Subcutaneous adipose tissue (tissue), 4 donors: ENCODE results near the gene C11orf91. TPM values are rescaled to one million over a fixed set of nuclear protein-coding genes. Genes with fewer than 3 reads are reported as not detected.

Experiments used
- total RNA-seq, 4 donors: library from RNA; depleted of rRNA; stranded (reverse); fragments of >200 nt; gene quantifications; one replicate each; pipeline ENCODE4 v1.1.0, GENCODE V29; 2016
- TF ChIP-seq, protein P1 (sequence below): fragments of 450-650 bp; IDR thresholded peaks from one replicate; pipeline ENCODE4 v1.5.1; 2016; ENCODE audit warnings: low read depth, mild to moderate bottlenecking, control low read depth, antibody characterized with exemption, moderate library complexity

C11orf91 gene
- total RNA-seq, 4 donors from 2014 or later = 1.6 TPM; not detected in 3

DNA sequence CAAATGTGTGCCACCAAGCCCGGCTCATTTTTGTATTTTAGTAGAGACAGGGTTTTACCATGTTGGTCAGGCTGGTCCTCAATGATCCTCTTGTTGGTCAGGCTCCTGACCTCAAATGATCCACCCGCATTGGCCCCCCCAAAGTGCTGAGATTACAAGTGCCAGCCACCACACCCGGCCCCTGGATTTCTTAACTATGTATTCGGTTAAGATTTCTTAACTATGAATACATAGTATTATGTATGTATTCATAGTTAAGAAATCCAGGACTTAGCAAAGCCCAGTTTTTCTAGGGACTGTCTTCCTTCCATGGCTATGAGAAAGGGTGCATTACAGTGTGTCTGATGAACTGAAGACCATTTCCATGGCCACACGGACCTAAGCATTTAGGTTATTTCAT lies 1.7 kb downstream of the C11orf91 start:
- TF ChIP-seq, protein P1, sequence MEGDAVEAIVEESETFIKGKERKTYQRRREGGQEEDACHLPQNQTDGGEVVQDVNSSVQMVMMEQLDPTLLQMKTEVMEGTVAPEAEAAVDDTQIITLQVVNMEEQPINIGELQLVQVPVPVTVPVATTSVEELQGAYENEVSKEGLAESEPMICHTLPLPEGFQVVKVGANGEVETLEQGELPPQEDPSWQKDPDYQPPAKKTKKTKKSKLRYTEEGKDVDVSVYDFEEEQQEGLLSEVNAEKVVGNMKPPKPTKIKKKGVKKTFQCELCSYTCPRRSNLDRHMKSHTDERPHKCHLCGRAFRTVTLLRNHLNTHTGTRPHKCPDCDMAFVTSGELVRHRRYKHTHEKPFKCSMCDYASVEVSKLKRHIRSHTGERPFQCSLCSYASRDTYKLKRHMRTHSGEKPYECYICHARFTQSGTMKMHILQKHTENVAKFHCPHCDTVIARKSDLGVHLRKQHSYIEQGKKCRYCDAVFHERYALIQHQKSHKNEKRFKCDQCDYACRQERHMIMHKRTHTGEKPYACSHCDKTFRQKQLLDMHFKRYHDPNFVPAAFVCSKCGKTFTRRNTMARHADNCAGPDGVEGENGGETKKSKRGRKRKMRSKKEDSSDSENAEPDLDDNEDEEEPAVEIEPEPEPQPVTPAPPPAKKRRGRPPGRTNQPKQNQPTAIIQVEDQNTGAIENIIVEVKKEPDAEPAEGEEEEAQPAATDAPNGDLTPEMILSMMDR = no peak

DNA sequence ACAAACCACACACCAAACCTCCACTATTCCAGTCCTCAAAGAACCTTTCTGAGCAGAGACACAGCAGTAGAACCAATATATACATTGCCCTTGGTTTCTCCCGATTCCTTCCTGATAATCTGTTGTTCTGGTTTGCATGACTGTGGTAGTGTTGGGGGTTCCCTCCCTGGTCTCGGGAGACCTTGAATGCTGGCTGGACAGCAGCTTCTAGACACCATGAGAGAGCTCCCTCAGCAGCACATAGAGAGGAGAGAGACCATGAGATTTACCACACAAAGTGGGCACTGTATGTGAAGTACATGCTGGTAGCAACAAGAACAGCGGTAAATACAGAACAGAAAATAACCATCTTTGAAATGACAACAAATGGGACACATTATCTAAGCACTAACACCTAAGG lies 2.6 kb downstream of the C11orf91 start:
- TF ChIP-seq, protein P1 = no peak

DNA sequence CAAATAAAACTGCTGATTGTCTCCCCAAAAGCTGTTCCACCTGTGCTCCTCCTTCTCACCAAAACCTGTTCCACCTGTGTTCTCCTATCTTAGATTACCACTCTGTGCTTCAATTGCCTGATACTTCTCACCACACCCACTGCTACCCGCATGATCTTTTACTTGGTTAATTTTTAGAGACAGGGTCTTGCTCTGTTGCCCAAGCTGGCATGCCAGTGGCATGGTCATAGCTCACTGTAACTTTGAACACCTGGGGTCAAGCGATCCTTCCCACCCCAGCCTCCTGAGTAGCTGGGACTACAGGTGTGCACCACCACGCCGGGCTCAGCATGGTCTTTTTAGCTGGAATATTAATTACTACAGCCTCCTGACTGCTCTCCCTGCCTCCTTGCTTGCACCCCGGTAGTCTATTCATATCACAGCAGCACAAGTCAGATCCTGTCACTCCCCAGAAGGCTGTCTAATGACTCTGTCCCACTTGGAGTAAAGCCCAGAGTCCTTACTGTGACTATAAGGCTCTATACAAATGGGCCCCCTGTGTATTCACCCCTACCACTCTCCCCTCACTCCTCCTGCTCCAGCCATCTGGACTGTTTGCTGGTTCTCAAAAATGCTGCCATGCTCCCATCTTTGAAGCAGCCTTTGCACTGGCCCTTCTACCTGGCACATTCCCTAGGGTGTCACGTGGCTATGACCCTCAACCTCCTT lies 3.5 kb downstream of the C11orf91 start:
- TF ChIP-seq, protein P1 = no peak

DNA sequence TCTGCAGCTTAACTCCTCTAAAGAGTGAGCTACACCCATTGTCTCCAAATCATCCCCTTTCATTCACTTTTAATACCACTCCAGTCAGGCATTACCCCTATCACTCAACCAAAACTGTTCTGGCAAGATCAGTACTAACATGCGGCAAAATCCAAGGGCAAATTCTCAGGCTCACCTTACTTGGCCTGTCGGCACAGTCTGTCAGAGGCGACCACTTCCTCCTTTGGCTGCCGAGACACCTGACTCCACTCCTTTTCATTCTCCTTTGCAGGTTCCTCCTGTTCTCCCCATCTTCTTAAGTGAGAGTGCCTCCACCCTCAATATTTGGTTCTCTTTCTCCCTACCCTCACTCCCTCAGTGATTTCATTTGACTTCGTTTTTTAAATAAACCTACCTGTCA lies 4.2 kb downstream of the C11orf91 start:
- TF ChIP-seq, protein P1 = no peak

DNA sequence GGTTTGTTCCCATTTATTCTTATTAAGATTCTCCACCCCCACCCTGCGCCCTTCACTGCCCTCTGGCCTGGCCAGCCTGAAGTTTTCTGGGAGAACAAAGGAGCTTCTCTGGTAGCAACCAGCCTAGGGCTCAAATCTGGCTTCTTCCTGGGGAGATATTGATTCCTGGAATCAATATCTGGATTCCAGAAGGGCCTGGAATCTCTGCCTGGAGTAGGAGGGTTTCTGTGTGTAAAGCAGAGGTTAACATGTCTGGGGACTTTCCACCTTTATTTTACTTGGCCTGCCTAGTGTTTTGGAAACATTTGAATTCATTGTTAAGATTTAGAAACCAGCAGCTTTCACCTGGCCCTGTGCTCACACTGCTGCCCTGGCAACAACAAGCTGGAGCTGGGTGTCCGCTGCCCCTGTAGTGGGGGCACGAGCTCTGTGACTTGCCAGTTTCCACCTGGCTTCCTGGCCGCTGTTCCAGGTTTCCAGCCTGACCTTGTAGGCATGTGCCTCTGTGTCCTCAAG lies 5.5 kb downstream of the C11orf91 start:
- TF ChIP-seq, protein P1 = no peak

DNA sequence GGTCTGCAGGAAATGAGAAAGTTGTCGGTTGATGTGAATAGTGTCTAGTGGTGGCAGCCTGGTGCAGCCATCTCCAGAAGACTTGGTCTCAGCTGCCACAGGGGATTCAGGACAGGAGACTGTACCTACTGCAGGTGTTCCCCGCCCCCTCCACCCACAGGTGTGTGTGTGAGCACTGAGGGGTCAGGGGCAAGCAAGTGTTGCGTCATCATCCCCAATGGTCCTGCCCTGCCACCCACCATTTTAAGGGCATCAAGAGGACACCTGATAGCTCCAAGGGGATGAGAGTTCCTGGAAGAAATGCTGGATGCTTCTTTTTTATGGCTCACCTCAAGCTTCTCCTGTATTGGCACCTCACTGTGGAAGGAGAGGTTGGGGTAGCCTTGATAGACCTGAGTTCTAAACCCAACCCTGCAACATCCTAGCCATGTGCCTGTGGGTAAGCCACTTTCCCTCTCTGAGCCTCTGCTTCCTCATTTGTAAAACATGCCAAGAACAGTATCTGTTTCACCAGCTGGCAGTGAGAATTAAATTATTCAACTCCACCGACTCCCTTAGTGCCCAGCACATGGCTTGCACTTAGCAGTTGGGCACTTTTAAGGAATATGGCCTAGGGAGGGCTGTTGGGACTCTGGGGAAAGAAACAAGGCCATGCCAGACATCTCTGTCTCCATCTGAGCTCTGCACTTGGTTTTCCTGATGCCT lies 6.1 kb downstream of the C11orf91 start:
- TF ChIP-seq, protein P1 = no peak

DNA sequence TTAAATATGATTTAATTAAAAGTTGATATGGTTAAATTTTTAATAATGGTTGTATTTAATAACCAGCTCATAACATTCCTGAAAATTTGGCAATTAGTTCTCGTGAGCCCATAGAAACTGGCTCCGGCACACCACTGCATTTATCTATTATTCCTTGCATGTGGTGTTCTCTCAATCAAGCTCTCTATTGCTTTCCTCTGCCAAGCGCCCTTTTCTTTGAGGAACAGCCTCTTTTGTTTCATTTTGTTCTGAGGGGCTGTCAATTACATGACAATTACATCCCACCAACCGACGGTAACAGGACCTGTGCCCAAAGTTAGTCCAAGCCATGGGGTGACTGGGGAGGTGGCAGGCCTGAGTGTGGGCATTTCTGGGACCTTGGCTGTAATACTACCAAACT lies 8.1 kb downstream of the C11orf91 start:
- TF ChIP-seq, protein P1 = no peak
